Measurements from ENCODE around the gene CAMKK1. TPM values are rescaled to one million over a fixed set of nuclear protein-coding genes. Genes with fewer than 3 reads are reported as not detected.

CAMKK1 gene
- total RNA-seq, 6 donors from 2014 or later: 4.9 to 23.0 (median 11.0) TPM

- no peak for ATAC-seq (ENCODE audit: low FRiP score in 2 of 2)
Measured at GRCh38 chr17:3921502-3922319, 28.9 kb upstream of the CAMKK1 start.

GRCh38 chr17:3921006-3921405 is 28.2 kb upstream of the CAMKK1 start:
- no peak overlapping the region for H3K27ac ChIP-seq
- ATAC-seq (ENCODE audit: low FRiP score in 2 of 2) (no peak), DNase-seq (no peak)
- H3K9me3 ChIP-seq: no peaks in the 10 kb centered on the region
- 80 to 87% methylated on average over 16 of the region's 16 CpGs for WGBS, 2 donors
- peaks cover 0 to 12% (median 4%) of the 10 kb centered on the region in 4 donors for H3K36me3 ChIP-seq
- H3K4me1 ChIP-seq: peaks cover 15 to 21% (median 18%) of the 10 kb centered on the region in 4 donors
- H3K27me3 ChIP-seq: no peaks in the 10 kb centered on the region
- no peak for TF ChIP-seq EP300 (IDR thresholded peaks at IDR 0.05)
- no peak for TF ChIP-seq POLR2AphosphoS5 (IDR thresholded peaks at IDR 0.05)
- TF ChIP-seq CTCF (IDR thresholded peaks at IDR 0.05): no peak
- TF ChIP-seq POLR2A (IDR thresholded peaks at IDR 0.05): no peak
- no peak overlapping the region for H3K4me3 ChIP-seq

More at GRCh38 chr17:3921502-3922319, 28.9 kb upstream of the CAMKK1 start:
- Histone ChIP-seq H3K27me3 (no peaks in the 10 kb centered on the region), H3K9me3 (no peaks in the 10 kb centered on the region), H3K27ac (no peak overlapping the region), H3K36me3 (peaks cover 0 to 12% (median 4%) of the 10 kb centered on the region in 4 donors), H3K4me1 (peaks cover 8 to 14% (median 11%) of the 10 kb centered on the region in 4 donors), H3K4me3 (no peak overlapping the region)
- no peak for TF ChIP-seq CTCF (IDR thresholded peaks at IDR 0.05)
- no peak for TF ChIP-seq POLR2AphosphoS5 (IDR thresholded peaks at IDR 0.05)
- no peak for TF ChIP-seq EP300 (IDR thresholded peaks at IDR 0.05)
- no peak for TF ChIP-seq POLR2A (IDR thresholded peaks at IDR 0.05)
- no peak for DNase-seq
- WGBS, 2 donors: 77 to 91% methylated on average over 16 to 25 of the region's 27 CpGs

- ATAC-seq (ENCODE audit: low FRiP score in 2 of 2) (no peak), DNase-seq (no peak)
- H3K27ac ChIP-seq: peak overlapping the region in 2 of 4 donors; percentile 5 to 89
- no peaks in the 10 kb centered on the region for H3K9me3 ChIP-seq
- no peaks in the 10 kb centered on the region for H3K27me3 ChIP-seq
- H3K4me3 ChIP-seq: no peak overlapping the region
- WGBS, 2 donors: 68 to 87% methylated on average over 11 of the region's 22 CpGs
- H3K36me3 ChIP-seq: peaks cover 0 to under 1% (median 0%) of the 10 kb centered on the region in 4 donors
- TF ChIP-seq EP300 (IDR thresholded peaks at IDR 0.05) (no peak), CTCF (IDR thresholded peaks at IDR 0.05) (no peak), POLR2A (IDR thresholded peaks at IDR 0.05) (no peak), POLR2AphosphoS5 (IDR thresholded peaks at IDR 0.05) (no peak)
- H3K4me1 ChIP-seq: peaks cover 19 to 23% (median 21%) of the 10 kb centered on the region in 4 donors
Measured at GRCh38 chr17:3919123-3919624, 26.3 kb upstream of the CAMKK1 start.

GRCh38 chr17:3918372-3919122 is 25.7 kb upstream of the CAMKK1 start:
- TF ChIP-seq CTCF (IDR thresholded peaks at IDR 0.05) (no peak), EP300 (IDR thresholded peaks at IDR 0.05) (no peak), POLR2A (IDR thresholded peaks at IDR 0.05) (no peak), POLR2AphosphoS5 (IDR thresholded peaks at IDR 0.05) (no peak)
- Histone ChIP-seq H3K27ac (peak overlapping the region in 2 of 4 donors; percentile 5 to 89), H3K4me1 (peaks cover 25 to 29% (median 27%) of the 10 kb centered on the region in 4 donors), H3K36me3 (no peaks in the 10 kb centered on the region), H3K27me3 (no peaks in the 10 kb centered on the region), H3K9me3 (no peaks in the 10 kb centered on the region), H3K4me3 (no peak overlapping the region)
- ATAC-seq (ENCODE audit: low FRiP score in 2 of 2) (no peak), DNase-seq (no peak)
- WGBS, 2 donors: 58 to 76% methylated on average over 3 to 8 of the region's 8 CpGs
